GM12878 (cell line): ENCODE results near the gene NR1D1. TPM values are rescaled to one million over a fixed set of nuclear protein-coding genes. Genes with fewer than 3 reads are reported as not detected.

Source experiments
- ATAC-seq: fragments of 200-7000 bp; cut with Tn5 transposase; 3 replicates; pipeline ENCODE4 v1.9.1; 2020; ENCODE audit warnings: mild to moderate bottlenecking, moderate library complexity
- BruUV-seq: library from RNA; stranded (reverse); fragments of 400-500 nt; replicated peaks from 2 replicates; lab custom pipeline; 2021; lab: Mats Ljungman, UMichigan
- CTCF ChIA-PET: fragments of 300-600 bp; sonication (Branson Sonifier 250); formaldehyde crosslinking; extraction: SDS; loops from one replicate; lab custom pipeline; 2021; ENCODE audit warnings: inconsistent platforms; lab: Yijun Ruan, JAX
- POLR2A ChIA-PET: fragments of 350-600 bp; formaldehyde crosslinking; extraction: SDS; loops from one replicate; lab custom pipeline; 2021; ENCODE audit warnings: inconsistent platforms; lab: Charles Lee
- RAD21 ChIA-PET: fragments of 300-600 bp; sonication (Branson Sonifier 250); formaldehyde crosslinking; loops from one replicate; lab custom pipeline; 2023; ENCODE audit warnings: antibody characterized with exemption; ENCODE audit not compliant: unreplicated experiment; lab: Charles Lee
- SMC1A ChIA-PET: fragments of 300-600 bp; sonication (Branson Sonifier 250); formaldehyde crosslinking; loops from one replicate; lab custom pipeline; 2023; ENCODE audit not compliant: unreplicated experiment, uncharacterized antibody; lab: Charles Lee
- DNase-seq: peaks from one replicate; pipeline ENCODE4 v3.0.0-alpha.2; 2011; ENCODE audit warnings: low read depth, low spot score
- FAIRE-seq: peaks from 3 replicates; lab custom pipeline; 2011; peaks lifted over from hg19 to GRCh38; lab: Jason Lieb, UNC
- H2AFZ ChIP-seq: 2 replicates; pipeline ENCODE4 v1.6.0; 2011; ENCODE audit warnings: low read depth, low read length, control low read depth; ENCODE audit not compliant: control insufficient read depth
- H3K27ac ChIP-seq: 2 replicates; pipeline ENCODE4 v1.5.1; 2011; ENCODE audit warnings: control low read depth; ENCODE audit not compliant: control insufficient read depth, insufficient read depth
- H3K27me3 ChIP-seq, 2 experiments: replicated peaks in 1 of 2; 2 replicates each; pipeline versions ENCODE4 v1.6.0 to v1.6.1; 2011; ENCODE audit warnings: low read length in 1 of 2; ENCODE audit not compliant: control insufficient read depth in 2 of 2, insufficient read depth in 2 of 2
- H3K36me3 ChIP-seq, 2 experiments: 2 replicates each; pipeline ENCODE4 v1.5.1; 2011; ENCODE audit warnings: low read length in 1 of 2; ENCODE audit not compliant: control insufficient read depth in 2 of 2, insufficient read depth in 2 of 2
- H3K4me1 ChIP-seq: 2 replicates; pipeline ENCODE4 v1.6.1; 2011; ENCODE audit warnings: mild to moderate bottlenecking, low read length, moderate library complexity, mixed read lengths; ENCODE audit not compliant: control insufficient read depth, insufficient read depth
- H3K4me2 ChIP-seq: 2 replicates; pipeline ENCODE4 v1.6.0; 2011; ENCODE audit warnings: control low read depth; ENCODE audit not compliant: control insufficient read depth, insufficient read depth
- H3K4me3 ChIP-seq: fragments of 200-600 bp; sonication (generic); 2 replicates; pipeline ENCODE4 v1.5.1; 2016
- H3K79me2 ChIP-seq: 2 replicates; pipeline ENCODE4 v1.6.0; 2011; ENCODE audit warnings: low read length; ENCODE audit not compliant: control insufficient read depth, insufficient read depth
- H3K9ac ChIP-seq: 2 replicates; pipeline ENCODE4 v1.8.0; 2011; ENCODE audit warnings: low read length, control low read depth, mixed read lengths; ENCODE audit not compliant: control insufficient read depth, insufficient read depth
- H3K9me3 ChIP-seq: replicated peaks from 3 replicates; pipeline ENCODE4 v1.5.1; 2011; ENCODE audit warnings: mild to moderate bottlenecking, low read length; ENCODE audit not compliant: control insufficient read depth, insufficient read depth
- H4K20me1 ChIP-seq: 2 replicates; pipeline ENCODE4 v1.6.0; 2011; ENCODE audit not compliant: control insufficient read depth, insufficient read depth
- CREM ChIP-seq: IDR thresholded peaks from 2 replicates; pipeline ENCODE4 v1.6.1; 2014; ENCODE audit warnings: antibody characterized with exemption, low read depth
- FOXK2 ChIP-seq: fragments of 450-650 bp; IDR thresholded peaks from 2 replicates; pipeline ENCODE4 v1.6.1; 2017; ENCODE audit warnings: mild to moderate bottlenecking, moderate library complexity
- GABPA ChIP-seq: IDR thresholded peaks from 2 replicates; pipeline ENCODE4 v1.6.1; 2014; ENCODE audit warnings: antibody characterized with exemption, low read depth, mild to moderate bottlenecking, inconsistent platforms
- GATAD2B ChIP-seq: fragments of 450-650 bp; conservative IDR thresholded peaks from 2 replicates; pipeline ENCODE4 v1.6.1; 2017; ENCODE audit warnings: low read depth, mild to moderate bottlenecking, moderate library complexity
- MYB ChIP-seq: fragments of 150-350 bp; IDR thresholded peaks from 2 replicates; pipeline ENCODE4 v1.6.1; 2014; ENCODE audit warnings: mild to moderate bottlenecking, low read depth, low read length, borderline replicate concordance
- PML ChIP-seq: IDR thresholded peaks from 2 replicates; pipeline ENCODE4 v1.6.1; 2012; ENCODE audit warnings: low read length, inconsistent platforms
- POLR2AphosphoS5 ChIP-seq: IDR thresholded peaks from 2 replicates; pipeline ENCODE4 v1.6.1; 2011; ENCODE audit warnings: mild to moderate bottlenecking, low read length, inconsistent platforms
- RB1 ChIP-seq: fragments of 450-650 bp; formaldehyde crosslinking; IDR thresholded peaks from 2 replicates; pipeline ENCODE4 v1.6.1; 2017; ENCODE audit warnings: mild to moderate bottlenecking, borderline replicate concordance
- RCOR1 ChIP-seq: conservative IDR thresholded peaks from 2 replicates; pipeline ENCODE4 v1.6.1; 2012; ENCODE audit warnings: low read depth, low read length, improper control_type of control experiment
- YY1 ChIP-seq: IDR thresholded peaks from 2 replicates; pipeline ENCODE4 v1.6.1; 2011; ENCODE audit warnings: low read depth, mild to moderate bottlenecking, low read length
- WGBS: methylation state at CpG from one replicate; pipeline ENCODE4 v1.1.6; 2016; ENCODE audit warnings: low lambda C conversion rate; ENCODE audit not compliant: insufficient replicate concordance, insufficient coverage; ENCODE audit errors: missing lambda C conversion rate; 5-methylcytosine and 5-hydroxymethylcytosine counted together
- in situ Hi-C: fragments of 300-500 bp; cut with MboI; formaldehyde crosslinking; loops from 9 replicates; pipeline ENCODE4 v1.14.3; 2018; ENCODE audit warnings: mixed read lengths
- intact Hi-C: fragments of 100-400 bp; cut with micrococcal nuclease; formaldehyde crosslinking; loops from one replicate; pipeline ENCODE4 v1.14.2; 2022; ENCODE audit not compliant: unreplicated experiment
- polyA plus RNA-seq, 11 experiments: library from polyadenylated mRNA; depleted of rRNA in 4 of 11; unstranded in 6 of 11; stranded (reverse) in 5 of 11; fragments of >200 nt; fragmentation: Nextera tagmentation in 4 of 11; fragmentation: Illumina TruSeq in 1 of 11; extraction: Ambion mirVana in 4 of 11; extraction: Trizol in 1 of 11; gene quantifications; 1 replicate in 1 of 11; 2 replicates in 10 of 11; pipeline versions ENCODE4 v1.2.1 to v1.2.3, GENCODE V29; 2011 to 2016; ENCODE audit warnings: inconsistent platforms in 2 of 11, missing spikeins in 2 of 11, low read depth in 1 of 11
- total RNA-seq, 4 experiments: library from RNA; depleted of rRNA in 3 of 4; stranded (reverse); fragments of >200 nt in 3 of 4; fragmentation: Illumina TruSeq in 1 of 4; extraction: Trizol in 1 of 4; gene quantifications; 2 replicates each; pipeline versions ENCODE4 v1.2.1 to v1.2.3, GENCODE V29; 2013 to 2021
- TF ChIP-seq, protein P1 (sequence below): IDR thresholded peaks from 2 replicates; pipeline ENCODE4 v1.6.1; 2011; ENCODE audit warnings: low read depth, low read length, improper control_type of control experiment, borderline replicate concordance
- TF ChIP-seq, protein P2 (sequence below): fragments of 450-650 bp; IDR thresholded peaks from 2 replicates; pipeline ENCODE4 v1.6.1; 2017; ENCODE audit warnings: mild to moderate bottlenecking, moderate library complexity
- TF ChIP-seq, protein P3 (sequence below): IDR thresholded peaks from 2 replicates; pipeline ENCODE4 v1.6.1; 2011; ENCODE audit warnings: borderline replicate concordance, low read depth, mild to moderate bottlenecking, moderate library complexity, low read length; ENCODE audit not compliant: insufficient read depth, poor library complexity, severe bottlenecking

Gene NR1D1
- total and polyA plus RNA-seq, 10 of the 15 experiments (the other 5 are each of a cell fraction or from before 2014, with no cell fraction given), result 0.10 to 3.4 (median 0.94) TPM

DNA sequence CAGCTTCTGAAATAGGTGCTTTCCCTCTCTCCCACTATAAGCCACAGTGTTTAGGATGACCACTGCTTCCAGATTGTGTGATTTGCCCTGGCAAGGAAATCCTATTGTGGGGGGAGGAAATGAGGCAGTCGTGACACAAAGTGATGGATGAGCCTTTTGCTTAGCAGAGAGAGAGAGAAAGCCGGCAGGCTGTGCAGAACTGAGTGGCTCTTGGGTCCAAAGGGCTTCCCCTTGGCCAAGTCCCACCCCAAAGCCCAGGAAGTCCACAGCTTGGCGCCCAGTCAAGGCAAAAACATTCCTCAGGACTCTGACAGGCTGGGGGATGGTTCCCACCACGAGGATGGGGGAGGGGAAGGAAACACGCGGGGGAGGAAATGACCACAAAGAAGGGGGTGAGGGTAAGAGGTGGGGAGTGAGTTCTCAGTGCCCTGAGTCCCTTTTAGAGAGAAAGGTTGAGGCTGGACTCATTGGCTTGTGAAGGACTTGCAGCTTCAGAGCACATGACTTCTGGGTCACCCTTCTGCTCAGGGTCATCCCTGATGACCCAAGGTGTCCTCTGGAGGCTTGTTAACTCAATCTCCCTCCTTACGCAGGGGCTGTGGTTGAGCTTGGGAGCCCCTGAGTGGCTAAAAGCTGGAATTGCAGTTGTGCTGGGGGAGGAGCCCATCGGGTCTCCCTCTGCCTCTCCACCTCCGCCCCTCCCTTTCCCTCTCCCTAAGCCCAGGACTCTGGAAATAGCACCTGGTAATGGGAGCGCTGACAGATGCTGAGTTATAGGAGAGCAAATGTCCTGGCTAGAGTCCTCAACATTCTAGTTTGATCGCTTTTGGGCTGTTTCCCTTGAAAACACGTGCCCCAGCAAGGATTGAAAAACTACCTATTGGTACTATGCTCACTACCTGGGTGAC, 11.1 kb upstream of the NR1D1 start:
- peak overlapping the region; percentile 79 for H3K4me2 ChIP-seq
- no peak for DNase-seq
- H2AFZ ChIP-seq, result peak overlapping the region; percentile 96
- intact Hi-C loops, result loop anchor here (1.0 to 5.0 kb wide), 4 partner anchors 11 to 181 kb away; partner anchors contain the start of gene NR1D1
- H3K4me1 ChIP-seq, result peaks cover 45% of the 10 kb centered on the region
- no peaks in the 10 kb centered on the region for H3K27me3 ChIP-seq
- no peaks in the 10 kb centered on the region for H4K20me1 ChIP-seq
- H3K27ac ChIP-seq, result peak overlapping the region; percentile 46; the same call in 1 of the 2 replicates
- no peaks in the 10 kb centered on the region for H3K36me3 ChIP-seq
- peak overlapping the region; percentile 30; the same call in 1 of the 2 replicates for H3K9ac ChIP-seq
- ATAC-seq, result peak; percentile 77
- peak; percentile 78 for FAIRE-seq
- H3K79me2 ChIP-seq, result no peaks in the 10 kb centered on the region
- WGBS, result 0% methylated on average over 11 of the region's 12 CpGs
- CTCF ChIA-PET, result interaction anchor here (0.7 to 7.9 kb wide), 39 partner anchors 12 to 488 kb away, joined by 3 to 367 read pairs (median 7); partner anchors contain the start of genes CASC3, CDC6, CSF3 and MED24
- in situ Hi-C loops, result loop anchor here (5.0 kb wide), 2 partner anchors 56 to 176 kb away; partner anchors contain the start of gene CDC6
- H3K9me3 ChIP-seq, result no peaks in the 10 kb centered on the region
- no peak overlapping the region for H3K4me3 ChIP-seq
- BruUV-seq, result no TSS peak
- RAD21 ChIA-PET, result interaction anchor here (0.6 to 7.0 kb wide), 26 partner anchors 8 to 200 kb away, joined by 3 to 246 read pairs (median 10); partner anchors contain the start of genes CASC3, CSF3, MED24 and MSL1
- SMC1A ChIA-PET, result interaction anchor here (1.0 to 8.0 kb wide), 32 partner anchors 11 to 196 kb away, joined by 3 to 177 read pairs (median 6); partner anchors contain the start of genes CASC3, CDC6, CSF3 and MED24
- POLR2A ChIA-PET, result interaction anchor here (0.6 to 5.8 kb wide), 8 partner anchors 11 to 148 kb away, joined by 3 to 52 read pairs (median 8); partner anchors contain the start of genes MSL1, NR1D1 and WIPF2
- TF ChIP-seq, protein P1, sequence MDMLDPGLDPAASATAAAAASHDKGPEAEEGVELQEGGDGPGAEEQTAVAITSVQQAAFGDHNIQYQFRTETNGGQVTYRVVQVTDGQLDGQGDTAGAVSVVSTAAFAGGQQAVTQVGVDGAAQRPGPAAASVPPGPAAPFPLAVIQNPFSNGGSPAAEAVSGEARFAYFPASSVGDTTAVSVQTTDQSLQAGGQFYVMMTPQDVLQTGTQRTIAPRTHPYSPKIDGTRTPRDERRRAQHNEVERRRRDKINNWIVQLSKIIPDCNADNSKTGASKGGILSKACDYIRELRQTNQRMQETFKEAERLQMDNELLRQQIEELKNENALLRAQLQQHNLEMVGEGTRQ, result no peak
- TF ChIP-seq YY1 (0 out of 2 replicates have a peak, but pooled peaks have one; percentile 18), GABPA (no peak), RB1 (peak; percentile 52; the same call in 1 of the 2 replicates), FOXK2 (no peak), PML (no peak), GATAD2B (peak; percentile 39; the same call in 1 of the 2 replicates), RCOR1 (no peak), MYB (no peak), POLR2AphosphoS5 (no peak), CREM (no peak)
- TF ChIP-seq, protein P2, sequence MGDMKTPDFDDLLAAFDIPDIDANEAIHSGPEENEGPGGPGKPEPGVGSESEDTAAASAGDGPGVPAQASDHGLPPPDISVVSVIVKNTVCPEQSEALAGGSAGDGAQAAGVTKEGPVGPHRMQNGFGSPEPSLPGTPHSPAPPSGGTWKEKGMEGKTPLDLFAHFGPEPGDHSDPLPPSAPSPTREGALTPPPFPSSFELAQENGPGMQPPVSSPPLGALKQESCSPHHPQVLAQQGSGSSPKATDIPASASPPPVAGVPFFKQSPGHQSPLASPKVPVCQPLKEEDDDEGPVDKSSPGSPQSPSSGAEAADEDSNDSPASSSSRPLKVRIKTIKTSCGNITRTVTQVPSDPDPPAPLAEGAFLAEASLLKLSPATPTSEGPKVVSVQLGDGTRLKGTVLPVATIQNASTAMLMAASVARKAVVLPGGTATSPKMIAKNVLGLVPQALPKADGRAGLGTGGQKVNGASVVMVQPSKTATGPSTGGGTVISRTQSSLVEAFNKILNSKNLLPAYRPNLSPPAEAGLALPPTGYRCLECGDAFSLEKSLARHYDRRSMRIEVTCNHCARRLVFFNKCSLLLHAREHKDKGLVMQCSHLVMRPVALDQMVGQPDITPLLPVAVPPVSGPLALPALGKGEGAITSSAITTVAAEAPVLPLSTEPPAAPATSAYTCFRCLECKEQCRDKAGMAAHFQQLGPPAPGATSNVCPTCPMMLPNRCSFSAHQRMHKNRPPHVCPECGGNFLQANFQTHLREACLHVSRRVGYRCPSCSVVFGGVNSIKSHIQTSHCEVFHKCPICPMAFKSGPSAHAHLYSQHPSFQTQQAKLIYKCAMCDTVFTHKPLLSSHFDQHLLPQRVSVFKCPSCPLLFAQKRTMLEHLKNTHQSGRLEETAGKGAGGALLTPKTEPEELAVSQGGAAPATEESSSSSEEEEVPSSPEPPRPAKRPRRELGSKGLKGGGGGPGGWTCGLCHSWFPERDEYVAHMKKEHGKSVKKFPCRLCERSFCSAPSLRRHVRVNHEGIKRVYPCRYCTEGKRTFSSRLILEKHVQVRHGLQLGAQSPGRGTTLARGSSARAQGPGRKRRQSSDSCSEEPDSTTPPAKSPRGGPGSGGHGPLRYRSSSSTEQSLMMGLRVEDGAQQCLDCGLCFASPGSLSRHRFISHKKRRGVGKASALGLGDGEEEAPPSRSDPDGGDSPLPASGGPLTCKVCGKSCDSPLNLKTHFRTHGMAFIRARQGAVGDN, result 0 out of 2 replicates have a peak, but pooled peaks have one; percentile 9
- TF ChIP-seq, protein P3, sequence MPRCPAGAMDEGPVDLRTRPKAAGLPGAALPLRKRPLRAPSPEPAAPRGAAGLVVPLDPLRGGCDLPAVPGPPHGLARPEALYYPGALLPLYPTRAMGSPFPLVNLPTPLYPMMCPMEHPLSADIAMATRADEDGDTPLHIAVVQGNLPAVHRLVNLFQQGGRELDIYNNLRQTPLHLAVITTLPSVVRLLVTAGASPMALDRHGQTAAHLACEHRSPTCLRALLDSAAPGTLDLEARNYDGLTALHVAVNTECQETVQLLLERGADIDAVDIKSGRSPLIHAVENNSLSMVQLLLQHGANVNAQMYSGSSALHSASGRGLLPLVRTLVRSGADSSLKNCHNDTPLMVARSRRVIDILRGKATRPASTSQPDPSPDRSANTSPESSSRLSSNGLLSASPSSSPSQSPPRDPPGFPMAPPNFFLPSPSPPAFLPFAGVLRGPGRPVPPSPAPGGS, result no peak
